Measurements from ENCODE around the gene LRRTM4. TPM values are rescaled to one million over a fixed set of nuclear protein-coding genes. Genes with fewer than 3 reads are reported as not detected.

LRRTM4 gene
- total and polyA plus RNA-seq, 8 donors = 0.15 to 1.3 (median 0.28) TPM; not detected in 1

DNA sequence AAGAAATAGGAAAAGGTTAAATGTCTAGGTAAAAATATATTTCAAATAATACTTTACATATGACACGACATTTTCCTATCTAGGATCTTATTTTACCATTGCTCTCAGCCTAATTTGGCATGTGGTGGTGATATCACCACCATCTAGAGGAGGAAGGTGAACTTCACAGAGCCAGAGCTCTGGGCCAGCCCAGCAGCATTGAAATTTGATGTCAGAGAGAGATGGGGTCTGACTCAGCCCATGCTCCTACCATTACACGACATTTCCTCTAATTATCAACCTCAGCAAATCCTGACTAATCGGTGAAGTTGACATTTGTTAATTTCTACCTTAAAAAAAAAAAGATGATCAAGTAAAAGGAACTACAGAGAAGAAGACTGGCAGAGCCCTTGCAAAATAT is 42.3 kb downstream of the LRRTM4 start:
- Histone ChIP-seq H3K4me1 (no peaks in the 10 kb centered on the region), H3K27me3 (no peaks in the 10 kb centered on the region), H3K27ac (no peak overlapping the region), H3K9me3 (no peaks in the 10 kb centered on the region), H3K36me3 (no peaks in the 10 kb centered on the region), H3K4me3 (no peak overlapping the region)
- TF ChIP-seq, protein P1, sequence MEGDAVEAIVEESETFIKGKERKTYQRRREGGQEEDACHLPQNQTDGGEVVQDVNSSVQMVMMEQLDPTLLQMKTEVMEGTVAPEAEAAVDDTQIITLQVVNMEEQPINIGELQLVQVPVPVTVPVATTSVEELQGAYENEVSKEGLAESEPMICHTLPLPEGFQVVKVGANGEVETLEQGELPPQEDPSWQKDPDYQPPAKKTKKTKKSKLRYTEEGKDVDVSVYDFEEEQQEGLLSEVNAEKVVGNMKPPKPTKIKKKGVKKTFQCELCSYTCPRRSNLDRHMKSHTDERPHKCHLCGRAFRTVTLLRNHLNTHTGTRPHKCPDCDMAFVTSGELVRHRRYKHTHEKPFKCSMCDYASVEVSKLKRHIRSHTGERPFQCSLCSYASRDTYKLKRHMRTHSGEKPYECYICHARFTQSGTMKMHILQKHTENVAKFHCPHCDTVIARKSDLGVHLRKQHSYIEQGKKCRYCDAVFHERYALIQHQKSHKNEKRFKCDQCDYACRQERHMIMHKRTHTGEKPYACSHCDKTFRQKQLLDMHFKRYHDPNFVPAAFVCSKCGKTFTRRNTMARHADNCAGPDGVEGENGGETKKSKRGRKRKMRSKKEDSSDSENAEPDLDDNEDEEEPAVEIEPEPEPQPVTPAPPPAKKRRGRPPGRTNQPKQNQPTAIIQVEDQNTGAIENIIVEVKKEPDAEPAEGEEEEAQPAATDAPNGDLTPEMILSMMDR (IDR thresholded peaks at IDR 0.05) = no peak
- no peak for DNase-seq
- WGBS, 2 donors = 41 to 47% methylated on average over 3 of the region's 3 CpGs
- no peak for FAIRE-seq
- ATAC-seq = no peak
- intact Hi-C loops (cut with DNase I) = no loop called here

DNA sequence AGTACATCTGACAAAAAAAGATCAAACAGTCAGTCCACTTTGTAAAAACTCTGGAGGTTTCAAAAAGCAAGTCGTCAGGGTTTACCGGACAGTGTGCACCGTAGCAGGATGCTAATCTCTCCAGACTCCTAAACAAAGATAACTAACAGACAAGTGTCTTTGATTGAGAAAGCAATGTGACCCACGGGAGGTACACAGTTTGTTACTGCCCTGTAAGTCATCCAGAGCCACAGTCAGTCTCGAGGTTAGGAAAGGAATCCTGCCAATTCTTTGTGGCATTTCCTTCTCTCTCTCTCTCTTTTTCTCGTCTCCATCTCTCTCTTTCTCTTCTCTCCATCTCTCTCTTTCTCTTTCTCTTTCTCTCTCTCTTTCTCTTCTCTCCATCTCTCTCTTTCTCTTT is 42.8 kb downstream of the LRRTM4 start:
- FAIRE-seq (no peak), ATAC-seq (no peak), DNase-seq (no peak)
- 34 to 44% methylated on average over 6 of the region's 6 CpGs for WGBS, 2 donors
- Histone ChIP-seq H3K4me3 (no peak overlapping the region), H3K27ac (no peak overlapping the region), H3K4me1 (no peaks in the 10 kb centered on the region), H3K36me3 (no peaks in the 10 kb centered on the region), H3K27me3 (no peaks in the 10 kb centered on the region), H3K9me3 (no peaks in the 10 kb centered on the region)
- intact Hi-C loops (cut with DNase I) = no loop called here
- TF ChIP-seq, protein P1 (IDR thresholded peaks at IDR 0.05) = no peak

DNA sequence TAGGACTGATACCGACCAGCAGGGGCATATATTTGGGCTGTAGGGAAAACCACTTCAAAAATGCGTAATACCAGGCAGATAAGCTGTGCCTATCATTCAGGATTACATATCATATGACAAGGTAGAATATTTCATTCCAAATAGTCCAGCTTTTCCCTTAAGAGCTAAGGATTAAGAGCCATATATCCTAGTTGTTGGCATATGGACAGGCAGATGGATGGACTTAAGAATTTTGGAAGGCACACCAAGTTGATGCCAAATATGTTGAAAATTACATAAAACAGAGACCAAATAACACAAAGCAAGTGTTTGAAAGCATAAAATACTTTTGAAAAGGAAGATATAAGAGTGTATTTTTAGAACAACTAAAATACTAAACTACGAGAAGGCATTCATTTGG is 52.1 kb downstream of the LRRTM4 start:
- TF ChIP-seq, protein P1 (IDR thresholded peaks at IDR 0.05) = no peak
- Histone ChIP-seq H3K9me3 (no peaks in the 10 kb centered on the region), H3K27me3 (no peaks in the 10 kb centered on the region), H3K27ac (no peak overlapping the region), H3K4me3 (no peak overlapping the region), H3K36me3 (no peaks in the 10 kb centered on the region), H3K4me1 (no peaks in the 10 kb centered on the region)
- FAIRE-seq (no peak), DNase-seq (no peak), ATAC-seq (no peak)
- WGBS, 2 donors = 63 to 80% methylated on average over 3 of the region's 3 CpGs
- intact Hi-C loops (cut with DNase I) = no loop called here

DNA sequence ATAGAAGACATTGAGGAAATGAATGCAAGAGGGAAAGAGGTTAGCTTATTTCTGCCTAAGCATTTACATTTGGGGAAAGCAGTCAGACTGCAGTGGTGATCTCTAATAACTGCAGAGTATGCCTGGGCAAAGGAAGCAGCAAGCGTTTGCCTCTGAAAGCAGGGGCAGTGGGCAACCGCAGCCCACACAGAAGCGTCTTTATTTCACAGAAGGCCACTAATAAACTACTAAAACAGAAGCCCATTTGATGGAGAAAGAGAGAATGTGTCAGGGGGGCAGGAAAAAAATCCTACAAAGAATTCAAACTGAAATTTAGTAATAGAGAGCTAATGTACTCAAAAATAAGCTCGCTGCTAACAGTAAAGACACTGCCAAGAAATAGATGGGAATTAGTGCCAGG is 53.1 kb downstream of the LRRTM4 start:
- no peaks in the 10 kb centered on the region for H3K9me3 ChIP-seq
- no peak overlapping the region for H3K4me3 ChIP-seq
- no peak overlapping the region for H3K27ac ChIP-seq
- no peak for FAIRE-seq
- H3K36me3 ChIP-seq = no peaks in the 10 kb centered on the region
- no peak for DNase-seq
- no peaks in the 10 kb centered on the region for H3K4me1 ChIP-seq
- intact Hi-C loops (cut with DNase I) = no loop called here
- H3K27me3 ChIP-seq = no peaks in the 10 kb centered on the region
- ATAC-seq = no peak
- TF ChIP-seq, protein P1 (IDR thresholded peaks at IDR 0.05) = no peak
- WGBS, 2 donors = 72 to 88% methylated on average over 4 of the region's 4 CpGs

DNA sequence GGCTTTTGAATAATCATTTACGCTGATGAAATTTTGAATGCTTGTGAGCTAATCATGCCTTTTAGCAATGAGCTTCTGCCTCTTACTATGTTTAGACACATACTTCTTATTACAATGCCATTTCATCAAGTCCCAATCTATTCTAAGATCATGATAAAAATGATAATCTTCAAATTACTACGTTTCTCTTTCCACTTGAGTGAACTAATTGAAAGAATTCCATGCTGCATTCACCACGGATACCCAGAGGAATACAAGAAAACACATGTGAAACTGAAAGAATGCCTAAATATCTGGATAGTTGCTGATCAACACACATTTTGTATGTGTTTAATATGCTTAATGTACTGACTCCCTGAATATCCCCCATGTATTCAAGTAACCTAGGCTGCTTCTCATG is 62.3 kb downstream of the LRRTM4 start:
- Histone ChIP-seq H3K36me3 (no peaks in the 10 kb centered on the region), H3K4me1 (no peaks in the 10 kb centered on the region), H3K9me3 (no peaks in the 10 kb centered on the region), H3K4me3 (no peak overlapping the region), H3K27me3 (no peaks in the 10 kb centered on the region), H3K27ac (no peak overlapping the region)
- TF ChIP-seq, protein P1 (IDR thresholded peaks at IDR 0.05) = no peak
- WGBS, 2 donors = 52 to 64% methylated on average over 3 of the region's 3 CpGs
- FAIRE-seq (no peak), ATAC-seq (no peak), DNase-seq (no peak)
- intact Hi-C loops (cut with DNase I) = no loop called here

Data from pancreas (tissue), 10 donors.